Colonic mucosa (tissue), 4 donors: ENCODE measurements around the gene CXADR. TPM values are rescaled to one million over a fixed set of nuclear protein-coding genes. Genes with fewer than 3 reads are reported as not detected.
"Not testable (repeated sequence)": the region's sequence is repeated elsewhere in the genome, so short reads cannot be mapped to it uniquely, and the experiment has no call there.

Source experiments
- DNase-seq: peaks from one replicate; pipeline ENCODE4 v3.0.0-alpha.2; 2020
- H3K27ac ChIP-seq: fragments of 200-600 bp; one replicate; pipeline ENCODE4 v1.8.0; 2021
- H3K27me3 ChIP-seq: fragments of 200-600 bp; one replicate; pipeline ENCODE4 v1.8.0; 2021
- H3K36me3 ChIP-seq: fragments of 200-600 bp; one replicate; pipeline ENCODE4 v1.8.0; 2021
- H3K4me1 ChIP-seq: fragments of 200-600 bp; one replicate; pipeline ENCODE4 v1.8.0; 2021; ENCODE audit warnings: mild to moderate bottlenecking
- H3K4me3 ChIP-seq: fragments of 200-600 bp; one replicate; pipeline ENCODE4 v1.8.0; 2021
- H3K9ac ChIP-seq, 2 donors: one replicate each; pipeline ENCODE4 v1.7.0; 2013; ENCODE audit warnings: control low read depth in 2 of 2, low read depth in 2 of 2, low read length in 2 of 2
- H3K9me3 ChIP-seq: fragments of 200-600 bp; one replicate; pipeline ENCODE4 v1.8.0; 2021
- CTCF ChIP-seq: fragments of 200-600 bp; IDR thresholded peaks from one replicate; pipeline ENCODE4 v1.8.0; 2022; ENCODE audit warnings: antibody characterized with exemption, mild to moderate bottlenecking
- intact Hi-C: fragments of 100-400 bp; cut with DNase I; formaldehyde crosslinking; loops from one replicate; pipeline ENCODE4 v1.14.1; 2022
- total RNA-seq, 2 donors: library from RNA; stranded (reverse); fragmentation: NEBNext Ultra II Directional in 1 of 2; extraction: Animal tissue kit (Norgen Biotek cat#: 25700) in 1 of 2; gene quantifications; one replicate each; pipeline ENCODE4 v1.2.1, GENCODE V29; 2021
- donor health status: healthy.
- donor health status: DM: no; HTN: no; CAD: no.
- donor health status: DM: no; HTN: no; CAD: no.

CXADR gene
- total RNA-seq, 2 donors from 2014 or later: 41.4 to 93.9 TPM

GRCh38 chr21:17495680-17496079, 17.2 kb upstream of the CXADR start:
- TF ChIP-seq CTCF: no peak
- Histone ChIP-seq H3K9me3 (no peaks in the 10 kb centered on the region), H3K4me1 (no peaks in the 10 kb centered on the region), H3K9ac (no peak overlapping the region), H3K27me3 (no peaks in the 10 kb centered on the region), H3K27ac (no peak overlapping the region), H3K36me3 (no peaks in the 10 kb centered on the region), H3K4me3 (no peak overlapping the region)
- intact Hi-C loops: no loop called here
- DNase-seq: no peak

- intact Hi-C loops: no loop called here
- Histone ChIP-seq H3K9me3 (no peaks in the 10 kb centered on the region), H3K4me1 (no peaks in the 10 kb centered on the region), H3K36me3 (no peaks in the 10 kb centered on the region), H3K27ac (no peak overlapping the region), H3K9ac (no peak overlapping the region), H3K4me3 (no peak overlapping the region), H3K27me3 (no peaks in the 10 kb centered on the region)
- no peak for DNase-seq
- no peak for TF ChIP-seq CTCF
Observed at GRCh38 chr21:17497316-17497715, 15.5 kb upstream of the CXADR start.

GRCh38 chr21:17498586-17498985, 14.3 kb upstream of the CXADR start:
- no peak overlapping the region for H3K9ac ChIP-seq
- intact Hi-C loops: no loop called here
- no peak overlapping the region for H3K4me3 ChIP-seq
- H3K27ac ChIP-seq: no peak overlapping the region
- H3K9me3 ChIP-seq: no peaks in the 10 kb centered on the region
- no peaks in the 10 kb centered on the region for H3K27me3 ChIP-seq
- TF ChIP-seq CTCF: no peak
- no peak for DNase-seq
- H3K4me1 ChIP-seq: no peaks in the 10 kb centered on the region
- no peaks in the 10 kb centered on the region for H3K36me3 ChIP-seq

GRCh38 chr21:17501107-17502006, 11.5 kb upstream of the CXADR start:
- intact Hi-C loops: no loop called here
- TF ChIP-seq CTCF: no peak
- Histone ChIP-seq H3K36me3 (no peaks in the 10 kb centered on the region), H3K27ac (no peak overlapping the region), H3K27me3 (no peaks in the 10 kb centered on the region), H3K4me3 (no peak overlapping the region), H3K9ac (peak overlapping the region in 1 of 2 donors; percentile 40), H3K4me1 (no peaks in the 10 kb centered on the region), H3K9me3 (no peaks in the 10 kb centered on the region)
- DNase-seq: peak; percentile 38

- H3K4me3 ChIP-seq, DNase-seq, H3K27ac ChIP-seq, H3K4me1 ChIP-seq, H3K9me3 ChIP-seq, H3K36me3 ChIP-seq, intact Hi-C loops, H3K9ac ChIP-seq, H3K27me3 ChIP-seq: not testable (repeated sequence)
Observed at GRCh38 chr21:17502985-17503384, 9.9 kb upstream of the CXADR start.

GRCh38 chr21:17506951-17507350, 5.9 kb upstream of the CXADR start:
- Histone ChIP-seq H3K36me3 (no peaks in the 10 kb centered on the region), H3K4me1 (no peaks in the 10 kb centered on the region), H3K9ac (no peak overlapping the region), H3K27ac (no peak overlapping the region), H3K27me3 (no peaks in the 10 kb centered on the region), H3K4me3 (no peak overlapping the region), H3K9me3 (no peaks in the 10 kb centered on the region)
- TF ChIP-seq CTCF: no peak
- intact Hi-C loops: no loop called here
- peak; percentile 63 for DNase-seq
